GM19351 (cell line): ENCODE measurements around the gene PDGFA.

Source experiments
- ATAC-seq: cut with Tn5 transposase; IDR thresholded peaks from one replicate; pipeline ENCODE4 v1.9.1; 2021; ENCODE audit warnings: mild to moderate bottlenecking, moderate library complexity; ENCODE audit not compliant: unreplicated experiment

The PDGFA gene

GRCh38 chr7:537911-538634, 18.4 kb upstream of the PDGFA start:
- no peak for ATAC-seq

GRCh38 chr7:536231-536630, 16.6 kb upstream of the PDGFA start:
- no peak for ATAC-seq

DNA sequence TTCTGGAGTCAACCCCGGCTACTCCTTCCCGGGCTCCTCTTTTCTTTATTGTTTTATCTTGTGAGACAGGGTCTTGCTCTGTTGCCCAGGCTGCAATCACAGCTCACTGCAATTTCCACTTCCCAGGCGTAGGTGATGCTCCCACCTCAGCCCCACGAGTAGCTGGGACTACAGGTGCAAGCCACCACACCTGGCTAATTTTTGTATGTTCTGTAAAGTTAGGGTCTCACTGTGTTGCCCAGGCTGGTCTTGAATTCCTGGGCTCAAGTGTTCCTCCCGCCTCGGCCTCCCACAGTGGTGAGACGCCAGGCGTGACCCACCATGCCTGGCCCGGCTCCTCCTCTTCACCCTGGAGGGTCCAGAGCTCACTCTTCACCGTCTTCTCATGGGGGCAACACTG, 15.3 kb upstream of the PDGFA start:
- no peak for ATAC-seq

DNA sequence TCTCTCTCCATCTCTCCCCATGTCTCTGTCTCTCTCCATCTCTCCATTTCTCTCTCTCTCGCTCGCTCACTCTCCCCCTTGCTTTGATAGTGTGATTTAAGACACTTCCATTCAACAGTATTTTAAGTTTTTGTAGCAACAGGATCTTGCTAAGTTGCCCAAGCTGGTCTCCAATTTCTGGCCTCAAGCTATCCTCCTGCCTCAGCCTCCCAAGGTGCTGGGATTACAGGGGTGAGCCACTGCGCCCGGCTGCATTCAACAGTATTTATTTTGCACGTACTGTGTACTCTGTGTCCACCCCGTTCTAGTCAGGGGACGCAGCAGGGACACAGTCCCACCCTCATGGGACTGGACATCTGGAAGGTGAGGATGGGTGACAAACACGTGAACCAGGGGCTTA, 14.4 kb upstream of the PDGFA start:
- no peak for ATAC-seq

DNA sequence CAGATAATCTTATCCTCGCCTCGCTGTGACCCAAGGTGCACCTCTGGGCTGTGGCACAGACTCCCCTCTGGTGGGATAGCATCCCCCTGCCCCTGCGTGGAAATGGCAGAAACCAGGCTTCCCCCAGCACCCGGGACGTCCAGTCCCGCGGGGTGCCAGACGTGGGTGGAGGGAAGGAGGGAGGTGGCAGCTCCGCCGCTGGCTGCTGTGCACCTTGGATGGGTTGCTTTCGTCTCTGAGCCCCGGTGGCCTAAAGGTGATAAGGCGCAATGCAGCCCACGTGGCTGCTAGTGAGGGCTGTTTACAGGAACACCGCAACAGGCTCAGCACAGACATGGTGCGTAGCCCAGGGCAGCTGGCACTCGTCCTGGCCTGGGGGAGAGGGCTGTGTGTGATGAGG, 13.6 kb upstream of the PDGFA start:
- ATAC-seq, result no peak

DNA sequence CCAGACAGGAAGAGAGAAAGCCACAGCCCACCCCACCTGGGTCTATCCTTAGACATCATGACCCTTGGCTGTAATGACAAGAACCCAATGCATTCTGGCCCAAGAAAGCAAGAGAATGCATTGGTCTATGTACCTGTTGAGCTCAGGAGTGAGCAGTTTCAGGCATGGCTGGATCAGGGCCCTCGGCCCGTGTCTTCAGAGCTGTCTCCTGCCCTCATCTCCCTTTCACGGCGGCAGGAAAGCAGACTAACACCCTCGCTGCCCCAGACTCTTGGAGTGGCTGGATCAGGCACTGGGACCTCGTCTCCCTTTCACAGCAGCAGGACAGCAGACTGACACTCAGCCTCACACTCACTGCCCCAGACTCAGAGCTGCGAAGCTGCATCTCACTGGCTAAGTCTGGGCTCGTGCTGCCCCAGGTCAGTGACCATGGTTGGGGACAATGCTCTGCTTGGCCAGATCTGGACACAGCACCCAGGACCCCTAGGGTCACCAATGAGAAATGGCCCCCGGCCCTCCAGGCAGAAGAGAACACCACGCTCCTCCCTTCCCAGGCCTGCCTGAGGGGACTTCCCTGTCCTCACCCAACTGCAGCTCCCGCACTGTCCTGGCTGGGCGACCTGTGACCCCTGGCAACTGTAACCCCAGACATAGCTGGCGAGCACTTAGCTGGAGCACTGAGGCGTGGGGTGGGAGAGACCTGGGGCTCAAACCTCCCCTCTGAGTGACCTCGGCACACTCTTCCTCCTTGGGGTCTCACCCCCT, 12.9 kb upstream of the PDGFA start:
- ATAC-seq, result no peak

DNA sequence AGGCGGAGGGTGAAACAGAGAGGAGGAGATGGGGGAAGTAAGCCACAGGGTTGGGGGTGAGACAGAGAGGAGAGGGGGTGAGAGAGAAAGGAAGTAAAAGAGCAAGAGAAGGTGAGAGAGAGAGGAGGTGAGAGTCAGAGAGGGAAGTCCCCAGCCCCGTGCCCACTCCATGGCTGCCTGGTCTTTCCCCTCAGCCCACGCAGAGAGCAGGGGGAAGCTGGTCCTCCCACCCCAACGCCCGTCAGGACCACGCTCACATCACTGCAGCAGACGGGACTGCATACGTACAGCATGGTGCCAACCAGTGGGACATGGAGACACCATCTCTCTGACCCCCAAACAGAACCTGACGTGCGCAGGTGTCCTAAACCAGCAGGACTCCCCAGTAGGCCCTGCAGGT, 12.1 kb upstream of the PDGFA start:
- ATAC-seq, result no peak

DNA sequence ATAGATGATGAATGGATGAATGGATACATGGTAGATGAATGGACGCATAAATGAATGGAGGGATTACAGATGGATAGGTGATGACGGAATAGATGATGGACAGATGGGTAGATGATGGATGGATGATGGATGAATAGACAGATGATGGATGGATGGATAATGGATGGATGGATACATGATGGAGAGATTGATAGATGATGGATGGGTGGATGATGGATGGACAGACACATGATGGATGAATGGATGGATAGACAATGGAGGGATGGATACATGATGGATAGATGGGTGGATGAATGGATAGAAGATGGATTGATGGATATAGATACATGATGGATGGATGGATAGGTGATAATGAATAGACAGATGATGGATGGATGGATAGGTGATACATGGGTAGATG, 8.8 kb upstream of the PDGFA start:
- ATAC-seq, result no peak

GRCh38 chr7:527723-528122, 8.1 kb upstream of the PDGFA start:
- no peak for ATAC-seq

DNA sequence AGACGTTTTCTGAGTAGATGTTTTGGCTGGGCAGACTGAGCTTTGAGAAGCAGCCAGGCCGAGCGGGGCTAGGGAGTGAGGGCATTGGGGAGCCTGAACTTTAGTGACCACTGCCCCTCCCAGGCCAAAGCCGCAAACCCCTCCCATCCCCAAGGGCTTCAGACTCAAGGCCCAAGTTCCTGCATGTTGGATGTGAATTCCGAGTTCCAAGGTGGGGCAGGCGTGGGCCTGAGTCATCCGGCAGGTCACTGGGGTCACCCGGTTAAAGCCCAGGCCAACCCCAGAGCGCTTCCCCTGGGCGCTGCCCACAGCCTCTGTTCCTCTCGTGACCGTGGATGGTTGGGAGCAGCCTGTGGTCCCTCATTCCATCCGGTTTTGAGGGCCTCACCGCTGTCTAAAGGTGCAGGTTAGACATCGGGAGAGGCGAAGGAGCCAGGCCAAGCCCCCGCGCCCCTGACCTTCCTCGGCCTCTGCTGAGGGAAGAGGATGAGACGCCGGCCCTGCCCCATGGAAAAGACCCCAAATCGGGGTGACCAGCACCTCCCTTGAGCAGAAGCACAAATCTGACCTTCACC, 6.9 kb upstream of the PDGFA start:
- ATAC-seq, result no peak

DNA sequence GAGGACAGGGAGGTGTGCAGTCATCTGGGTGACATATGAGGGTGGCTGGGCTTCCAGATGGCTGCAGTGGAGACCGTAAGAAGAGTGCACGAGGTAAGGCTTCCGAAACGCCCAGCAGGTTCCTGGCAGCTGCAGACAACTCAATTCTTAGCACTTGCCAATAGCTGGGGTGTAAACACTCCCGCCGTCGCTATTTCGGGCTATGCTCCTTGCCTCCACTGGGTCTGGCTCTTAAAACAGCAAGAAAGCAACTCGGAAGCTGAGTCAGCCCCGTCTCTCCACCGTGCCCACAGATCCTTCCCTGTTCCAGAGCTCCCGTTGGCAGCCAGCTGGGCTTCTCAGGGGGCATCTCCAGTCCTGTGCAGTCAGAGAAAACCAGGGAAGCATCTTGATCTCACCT, 6.1 kb upstream of the PDGFA start:
- ATAC-seq, result no peak

DNA sequence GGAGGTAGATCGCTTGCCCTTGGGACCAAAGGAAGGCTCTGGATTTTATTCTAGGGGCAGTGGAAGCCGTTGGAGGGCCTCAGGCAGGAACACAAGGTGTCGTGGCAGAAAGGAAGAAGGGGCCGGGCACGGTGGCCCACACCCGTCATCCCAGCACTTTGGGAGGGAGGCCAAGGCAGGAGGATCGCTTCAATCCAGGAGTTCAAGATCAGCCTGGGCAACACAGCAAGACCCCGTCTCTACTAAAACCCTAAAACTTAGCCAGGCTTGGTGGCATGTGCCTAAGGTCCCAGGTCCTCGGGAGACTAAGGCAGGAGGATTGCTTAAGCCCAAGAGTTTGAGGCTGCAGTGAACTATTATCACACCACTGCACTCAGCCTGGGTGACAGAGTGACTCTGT, 5.2 kb upstream of the PDGFA start:
- no peak for ATAC-seq

- ATAC-seq, result no peak
These were observed 4.0 kb upstream of the PDGFA start for GRCh38 chr7:523347-524336.

GRCh38 chr7:522951-523314, 3.3 kb upstream of the PDGFA start:
- no peak for ATAC-seq

GRCh38 chr7:522071-522950, 2.7 kb upstream of the PDGFA start:
- peak; percentile 40 for ATAC-seq

DNA sequence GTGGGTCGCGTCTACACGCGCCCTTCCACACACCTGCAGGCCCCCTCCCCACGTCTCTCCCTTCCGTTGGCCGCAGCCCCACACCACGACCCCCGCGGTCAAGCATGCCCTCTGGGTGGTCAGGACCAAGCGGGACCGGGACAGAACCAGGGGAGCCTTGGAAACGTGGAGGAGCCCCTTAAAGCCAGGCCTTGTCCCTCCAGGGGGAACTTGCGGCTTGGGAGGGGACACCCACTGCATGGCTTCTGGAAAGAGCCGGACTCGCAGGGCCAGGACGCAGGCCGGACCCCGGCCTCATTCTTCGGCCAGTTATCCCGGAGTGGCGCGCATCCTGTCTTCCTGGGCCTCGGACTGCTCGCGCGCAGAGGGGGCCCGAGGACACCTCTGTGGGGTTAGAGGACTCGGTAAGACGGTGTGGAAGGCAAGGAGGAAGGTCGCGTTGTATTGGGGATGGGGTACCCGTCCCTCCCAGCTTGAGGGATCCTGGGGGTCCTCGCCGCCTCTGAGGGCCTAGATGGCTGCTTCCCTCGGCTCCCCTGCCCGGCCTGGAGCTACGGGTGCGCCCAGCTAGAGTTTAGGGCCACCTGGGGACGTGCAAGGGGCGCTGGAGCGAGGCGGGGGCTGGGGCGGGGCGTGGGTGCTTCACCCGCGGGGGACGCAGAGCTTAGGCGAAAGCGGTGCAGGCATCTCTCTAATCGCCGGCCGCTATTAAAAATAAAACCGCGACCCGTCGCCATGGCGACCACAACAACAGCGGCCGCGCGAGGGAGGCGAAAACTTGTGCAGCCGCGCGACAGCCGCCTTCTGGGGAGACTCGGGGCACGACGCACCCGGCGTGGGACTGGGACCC, 1.8 kb upstream of the PDGFA start:
- ATAC-seq, result no peak

DNA sequence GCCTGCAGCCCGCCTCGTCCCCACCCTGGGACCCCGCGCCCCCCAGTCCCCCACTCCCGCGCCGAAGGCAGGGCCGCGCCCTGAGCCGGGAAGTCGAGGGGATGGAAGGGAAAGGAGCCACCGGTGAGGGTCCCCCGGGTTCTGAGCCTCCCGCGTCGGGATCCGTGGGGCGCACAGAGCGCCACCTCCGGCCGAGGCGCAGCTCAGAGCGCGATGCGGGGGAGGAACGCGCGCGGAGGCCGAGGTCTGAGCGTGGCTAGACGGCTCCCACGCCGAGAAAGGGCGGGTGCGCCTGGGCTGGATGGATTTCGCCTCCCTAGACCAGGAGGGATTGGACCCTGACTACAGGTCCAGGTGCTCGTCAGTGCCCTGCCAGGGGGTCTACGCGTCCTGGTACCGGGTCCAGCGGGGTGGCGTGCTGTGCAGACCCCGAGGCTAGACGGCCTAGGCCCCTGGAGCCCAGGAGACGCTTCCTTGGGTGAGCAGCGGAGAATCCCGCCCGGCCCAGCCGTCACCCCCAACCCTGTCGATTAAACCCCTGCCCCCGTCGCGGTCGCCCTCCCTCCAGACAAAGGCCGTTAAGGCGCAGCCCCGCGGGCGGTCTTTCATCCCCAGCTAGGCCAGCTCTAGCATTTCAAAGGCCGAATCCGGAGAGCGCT, 986 bp upstream of the PDGFA start:
- ATAC-seq, result no peak

DNA sequence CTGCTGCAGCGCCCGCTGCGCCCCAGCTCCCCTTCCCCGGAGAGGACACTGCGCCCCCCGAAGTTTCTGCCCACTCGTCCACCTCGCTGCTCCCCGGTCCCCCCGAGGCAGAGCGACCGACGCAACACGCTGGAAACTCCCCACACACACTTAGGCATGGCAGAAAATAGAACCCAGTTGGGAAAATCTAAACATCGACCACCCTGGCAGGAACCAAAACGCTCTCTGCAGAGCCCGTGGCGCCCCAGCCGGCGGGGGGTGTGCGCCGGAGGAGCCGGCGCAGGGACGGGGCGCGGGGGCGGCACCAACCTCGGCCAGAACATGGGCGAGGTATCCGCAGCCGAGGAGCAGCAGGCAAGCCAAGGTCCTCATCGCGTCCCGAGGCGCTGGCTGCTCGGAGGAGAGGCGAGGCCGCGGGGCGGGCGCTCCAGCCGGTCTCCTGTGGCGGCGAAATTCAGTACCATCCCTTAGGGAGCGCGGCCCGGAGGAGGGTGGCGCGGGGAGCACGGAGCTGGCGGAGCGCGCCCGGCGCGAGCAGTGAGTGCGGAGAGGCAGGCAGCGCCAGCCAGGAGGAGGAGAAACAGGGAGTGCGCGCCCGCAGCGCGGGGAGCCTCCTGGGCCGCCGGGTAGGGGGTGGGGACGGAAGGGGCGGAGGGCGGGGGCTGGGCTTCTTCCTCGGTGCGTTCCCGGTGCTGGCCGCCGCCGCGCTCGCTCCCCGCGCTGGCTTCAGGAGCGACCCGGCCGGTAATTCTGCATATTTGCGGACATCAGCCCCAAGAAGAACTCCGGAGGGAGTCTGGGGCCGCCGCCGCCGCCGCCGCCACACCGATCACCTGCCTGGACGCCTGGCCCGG, 789 bp downstream of the PDGFA start:
- no peak for ATAC-seq
